T-helper 2 cell (primary cell): ENCODE results near the gene MAGOH.
"Not testable (repeated sequence)": the region's sequence is repeated elsewhere in the genome, so short reads cannot be mapped to it uniquely, and the experiment has no call there.

Experiments
- DNase-seq, 5 experiments: peaks; one replicate each; pipeline versions ENCODE4 v3.0.0 to v3.0.0-alpha.2; 2012 to 2022
- total RNA-seq, 2 donors: gene quantifications; one replicate each; lab custom pipeline; 2026; lab: John Stamatoyannopoulos, UW

MAGOH gene
- total RNA-seq: 18.2 to 25.6 reads per million in 2 donors

GRCh38 chr1:53238197-53239155 is at the start of gene MAGOH:
TSS of gene MAGOH (minus strand) at chr1:53238518. CDS start at chr1:53238448, 70 bp downstream.
- DNase-seq: peak; percentile 84 to 98 (median 92)

- no peak for DNase-seq
These were observed 48.6 kb upstream of the MAGOH start for GRCh38 chr1:53286955-53287354.

GRCh38 chr1:53285969-53286760 is 47.8 kb upstream of the MAGOH start:
- DNase-seq: peak in 1 of 5 experiments; percentile 54

- DNase-seq: no peak
These were observed 47.2 kb upstream of the MAGOH start for GRCh38 chr1:53285546-53285945.

- no peak for DNase-seq
These were observed 46.1 kb upstream of the MAGOH start for GRCh38 chr1:53284224-53285020.

GRCh38 chr1:53283156-53283555 is 44.8 kb upstream of the MAGOH start:
- DNase-seq: not testable (repeated sequence)

GRCh38 chr1:53281133-53281532 is 42.8 kb upstream of the MAGOH start:
- no peak for DNase-seq

- DNase-seq: no peak
These were observed 42.2 kb upstream of the MAGOH start for GRCh38 chr1:53280496-53280895.

GRCh38 chr1:53279296-53280200 is 41.2 kb upstream of the MAGOH start:
- no peak for DNase-seq

GRCh38 chr1:53278298-53278725 is 40.0 kb upstream of the MAGOH start:
- peak; percentile 37 to 57 (median 53) for DNase-seq

GRCh38 chr1:53277326-53277725 is 39.0 kb upstream of the MAGOH start:
- DNase-seq: no peak

- DNase-seq: no peak
These were observed 38.6 kb upstream of the MAGOH start for GRCh38 chr1:53276902-53277281.

- no peak for DNase-seq
These were observed 38.0 kb upstream of the MAGOH start for GRCh38 chr1:53276153-53276901.

- no peak for DNase-seq
These were observed 37.2 kb upstream of the MAGOH start for GRCh38 chr1:53275566-53275965.

GRCh38 chr1:53274541-53275185 is 36.3 kb upstream of the MAGOH start:
- DNase-seq: no peak

- no peak for DNase-seq
These were observed 35.7 kb upstream of the MAGOH start for GRCh38 chr1:53274026-53274425.

- DNase-seq: no peak
These were observed 35.2 kb upstream of the MAGOH start for GRCh38 chr1:53273526-53273925.

- DNase-seq: no peak
These were observed 34.0 kb upstream of the MAGOH start for GRCh38 chr1:53272349-53272748.

- DNase-seq: no peak
These were observed 33.2 kb upstream of the MAGOH start for GRCh38 chr1:53271446-53272090.

GRCh38 chr1:53270873-53271272 is 32.6 kb upstream of the MAGOH start:
- DNase-seq: no peak
